GM19043 (cell line): Measurements from ENCODE around the gene TUBA3E.
A peak's percentile ranks its signal among the peaks of the same experiment; 100 is the strongest.
"Not testable (repeated sequence)": the region's sequence is repeated elsewhere in the genome, so short reads cannot be mapped to it uniquely, and the experiment has no call there.

Source experiments
- ATAC-seq: cut with Tn5 transposase; IDR thresholded peaks from one replicate; pipeline ENCODE4 v1.9.1; 2021; ENCODE audit warnings: low read depth; ENCODE audit not compliant: unreplicated experiment

Gene TUBA3E

GRCh38 chr2:130150181-130151144 is 47.8 kb downstream of the TUBA3E start:
- no peak for ATAC-seq

- ATAC-seq = not testable (repeated sequence)
Measured at GRCh38 chr2:130148515-130148914, 49.7 kb downstream of the TUBA3E start.

GRCh38 chr2:130145006-130145414 is 53.2 kb downstream of the TUBA3E start, which contains the start of gene CCDC74B:
CCDC74B (minus strand) TSS chr2:130145112; CDS start chr2:130144996, 116 bp downstream.
- ATAC-seq = peak; percentile 91

GRCh38 chr2:130143266-130144039 is 54.8 kb downstream of the TUBA3E start:
- ATAC-seq = not testable (repeated sequence)

- not testable (repeated sequence) for ATAC-seq
Measured at GRCh38 chr2:130142396-130143265, 55.6 kb downstream of the TUBA3E start.
